ENCODE measurements around the gene MYCBP2.
"Not testable (repeated sequence)": the region's sequence is repeated elsewhere in the genome, so short reads cannot be mapped to it uniquely, and the experiment has no call there.

The MYCBP2 gene

DNA sequence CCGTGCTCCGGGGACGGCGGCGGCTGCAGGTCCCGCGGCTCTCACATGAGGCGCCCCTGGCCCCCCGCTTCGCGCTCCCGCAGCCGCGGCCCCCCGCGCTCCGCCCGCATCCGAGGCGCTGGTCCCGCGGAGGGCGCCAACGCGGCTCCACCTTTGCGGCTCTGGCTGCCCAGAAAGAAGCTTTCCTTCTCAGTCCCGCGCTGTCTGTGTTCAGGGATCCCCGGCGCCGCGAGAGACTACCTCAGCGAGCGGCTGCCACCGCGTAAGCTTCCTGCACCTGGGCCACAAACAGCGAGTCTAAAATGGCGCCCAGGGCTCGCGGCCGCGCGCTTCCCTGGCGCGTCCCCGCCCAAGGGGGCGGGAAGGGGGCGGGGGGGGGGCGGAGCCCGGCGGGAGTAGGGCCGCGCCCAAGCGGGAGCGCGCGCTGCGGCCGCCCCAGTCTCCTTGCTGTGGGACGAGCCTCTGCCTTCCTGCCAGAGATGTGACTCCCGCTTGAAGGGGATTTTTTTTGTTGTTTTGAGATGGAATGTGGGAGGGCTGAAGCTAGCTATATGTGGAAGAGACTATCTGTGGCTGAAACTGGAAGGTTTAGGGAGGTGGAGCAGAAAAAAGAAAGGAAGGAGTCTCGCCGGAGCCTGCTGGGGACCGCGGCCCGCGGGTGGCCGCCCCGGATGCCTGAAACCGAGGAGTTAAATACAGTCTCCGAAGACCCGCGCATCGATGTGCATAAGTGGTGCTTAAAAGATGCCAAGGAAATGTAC, 299.9 kb downstream of the MYCBP2 start, which contains the start of gene FBXL3:
TSS of gene FBXL3 (minus strand) at position 299 of the 761 bp plus-strand sequence. CDS start 5,299 bp downstream, outside the sequence.
- peak; percentile 88 for DNase-seq

DNA sequence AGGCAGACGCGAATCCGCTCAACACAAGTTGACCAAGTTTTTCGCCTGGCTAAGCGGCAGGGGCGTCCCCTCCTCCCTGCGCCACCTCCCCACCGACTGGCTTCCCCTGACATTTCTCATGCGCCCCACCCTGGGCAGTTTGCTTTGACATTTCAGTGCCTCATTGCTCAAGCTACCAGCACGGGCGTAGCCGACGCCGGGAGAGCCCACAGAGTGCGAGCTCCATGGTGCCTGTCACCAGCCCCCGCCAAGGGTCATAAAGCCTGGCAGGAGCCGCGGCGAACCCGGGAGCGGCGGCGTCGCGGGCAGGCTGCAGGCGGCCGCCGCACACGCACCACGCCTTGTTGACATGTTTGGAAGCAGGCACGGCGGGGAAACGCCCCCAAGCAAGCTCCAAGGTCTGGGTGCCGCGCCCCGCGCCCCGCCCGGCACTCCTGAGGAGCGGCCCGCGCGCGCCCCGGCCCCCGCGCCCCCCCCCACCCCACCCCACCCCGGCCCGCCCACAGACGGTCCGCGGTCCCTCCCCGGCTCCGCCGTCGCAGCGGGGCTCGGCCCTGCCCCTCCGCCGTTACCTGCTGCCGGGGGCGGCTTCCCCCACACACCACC, 300.5 kb downstream of the MYCBP2 start:
- peak; percentile 84 for DNase-seq

DNA sequence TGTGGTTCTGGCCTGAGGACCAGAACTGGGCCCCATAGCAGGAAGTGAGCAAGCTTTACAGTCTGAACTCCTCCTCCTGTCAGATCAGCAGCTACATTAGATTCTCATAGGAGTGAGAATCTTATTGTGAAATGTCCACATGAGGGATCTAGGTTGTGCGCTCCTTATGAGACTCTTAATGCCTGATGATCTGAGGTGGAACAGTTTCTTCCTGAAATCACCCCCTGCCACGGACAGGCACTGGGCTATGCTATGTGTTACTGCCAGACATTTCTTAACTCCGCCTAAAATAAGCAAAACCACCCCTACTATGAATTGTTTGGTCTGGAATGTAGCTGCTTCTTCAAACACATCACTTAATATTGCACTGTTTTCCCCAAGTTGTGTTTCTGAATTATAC, 304.6 kb downstream of the MYCBP2 start:
- DNase-seq: no peak

DNA sequence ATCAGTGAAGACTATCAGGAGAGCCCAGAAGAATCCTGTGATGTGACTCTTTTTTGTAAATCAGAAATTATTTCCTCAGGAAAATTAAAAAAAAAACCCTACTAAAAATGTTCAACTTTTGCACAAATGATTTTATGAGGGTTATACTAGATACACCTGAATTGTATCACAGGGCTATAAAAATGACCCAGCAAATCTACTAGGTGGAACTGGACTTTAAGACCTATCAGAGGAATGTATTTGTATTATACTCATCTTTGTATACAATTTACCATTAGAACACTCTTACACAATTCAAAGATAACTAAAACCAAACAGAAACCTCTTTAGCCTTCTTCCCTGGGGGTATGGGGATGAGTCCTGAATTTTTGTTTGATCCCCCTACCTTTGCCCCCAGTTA, 307.1 kb downstream of the MYCBP2 start:
- DNase-seq: no peak

DNA sequence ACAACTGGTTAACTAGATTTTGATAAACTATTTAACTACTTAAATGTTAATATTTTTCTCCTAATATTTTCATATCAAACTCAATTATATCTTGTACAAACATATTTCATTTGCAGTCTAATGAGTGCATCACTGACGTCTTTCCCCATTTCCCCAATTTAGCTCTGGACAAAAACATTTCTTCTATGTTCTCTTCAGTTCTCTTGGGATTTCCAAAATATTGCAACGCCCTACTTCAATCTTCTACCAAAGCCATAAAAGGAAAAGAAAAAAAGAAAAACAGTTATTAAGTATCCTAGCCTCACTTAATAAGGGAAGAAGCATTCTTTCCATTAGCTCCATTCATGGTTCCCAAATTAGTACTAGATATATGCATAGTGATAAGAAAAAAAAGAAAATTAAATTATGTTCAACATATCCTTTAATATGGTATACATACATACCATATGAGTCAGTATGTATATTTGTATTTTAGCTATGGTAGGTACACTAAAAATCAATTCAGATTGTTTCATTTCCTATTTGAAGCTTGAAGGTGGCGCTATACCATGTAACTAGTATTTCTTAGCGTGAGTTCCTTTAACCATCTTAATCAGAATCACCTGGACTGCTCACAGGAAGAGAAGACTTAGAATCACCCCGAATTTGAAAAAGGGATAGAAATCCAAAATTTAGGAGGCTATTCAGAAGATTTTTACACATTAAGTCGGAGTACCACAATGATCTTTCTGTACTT, 309.8 kb downstream of the MYCBP2 start:
- DNase-seq: no peak

DNA sequence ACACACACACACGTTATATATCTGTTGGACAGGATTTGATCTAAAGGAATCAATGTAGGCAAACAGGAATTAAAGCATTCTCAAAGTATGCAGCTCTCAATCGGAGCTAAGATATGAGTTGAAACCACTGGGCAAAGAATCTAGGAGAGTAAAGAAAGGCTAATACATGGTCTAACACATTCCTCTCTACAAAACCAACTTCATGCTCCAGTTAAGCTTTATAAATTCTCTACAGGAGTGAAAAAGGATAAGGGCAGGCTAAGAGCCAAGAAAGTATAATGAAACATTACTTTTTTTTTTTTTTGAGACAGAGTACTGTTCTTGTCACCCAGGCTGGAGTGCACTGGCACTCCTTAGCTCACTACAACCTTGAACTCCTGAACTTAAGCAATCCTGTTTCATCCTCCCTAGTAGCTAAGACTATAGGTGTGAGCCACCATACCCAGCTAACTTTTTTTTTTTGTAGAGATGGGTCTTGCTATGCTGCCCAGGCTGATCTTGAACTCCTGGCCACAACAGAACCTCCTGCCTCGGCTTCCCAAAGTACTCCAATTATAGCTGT, 310.6 kb downstream of the MYCBP2 start:
- no peak for DNase-seq

DNA sequence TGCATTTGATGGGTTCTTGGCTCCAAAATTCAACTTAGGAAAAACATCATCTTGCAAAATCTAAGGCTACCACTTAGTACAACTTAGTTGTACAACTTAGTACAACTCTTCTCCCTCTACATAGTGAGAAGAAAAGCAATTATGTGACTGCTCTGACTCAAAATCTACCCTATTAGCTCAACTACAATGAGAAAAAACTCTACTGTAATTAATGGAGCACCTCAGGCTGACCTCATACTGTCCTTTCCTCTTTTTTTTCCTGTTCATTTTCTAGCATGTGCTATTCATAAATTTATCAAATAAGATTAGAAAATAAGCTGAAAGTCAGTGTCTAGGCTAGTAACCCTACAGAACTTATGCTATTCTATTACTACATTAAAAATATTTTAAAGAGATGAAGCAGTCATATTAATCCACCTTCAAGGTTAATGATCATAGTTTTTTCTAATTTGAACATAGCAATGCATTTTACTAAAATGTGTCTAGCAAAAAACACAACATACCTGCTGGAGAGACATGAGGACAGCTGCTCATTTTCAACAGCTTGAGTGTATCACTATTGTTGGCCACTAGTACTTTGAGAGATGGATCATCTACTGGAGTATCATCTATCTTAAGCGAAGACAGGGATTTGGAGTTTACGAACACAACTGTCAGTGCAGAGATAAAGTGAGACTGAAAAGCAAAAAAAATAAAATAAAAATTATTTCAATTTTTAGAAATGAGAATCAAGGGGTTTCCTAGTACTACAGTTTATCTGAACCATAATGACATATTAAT, 311.8 kb downstream of the MYCBP2 start:
- no peak for DNase-seq

DNA sequence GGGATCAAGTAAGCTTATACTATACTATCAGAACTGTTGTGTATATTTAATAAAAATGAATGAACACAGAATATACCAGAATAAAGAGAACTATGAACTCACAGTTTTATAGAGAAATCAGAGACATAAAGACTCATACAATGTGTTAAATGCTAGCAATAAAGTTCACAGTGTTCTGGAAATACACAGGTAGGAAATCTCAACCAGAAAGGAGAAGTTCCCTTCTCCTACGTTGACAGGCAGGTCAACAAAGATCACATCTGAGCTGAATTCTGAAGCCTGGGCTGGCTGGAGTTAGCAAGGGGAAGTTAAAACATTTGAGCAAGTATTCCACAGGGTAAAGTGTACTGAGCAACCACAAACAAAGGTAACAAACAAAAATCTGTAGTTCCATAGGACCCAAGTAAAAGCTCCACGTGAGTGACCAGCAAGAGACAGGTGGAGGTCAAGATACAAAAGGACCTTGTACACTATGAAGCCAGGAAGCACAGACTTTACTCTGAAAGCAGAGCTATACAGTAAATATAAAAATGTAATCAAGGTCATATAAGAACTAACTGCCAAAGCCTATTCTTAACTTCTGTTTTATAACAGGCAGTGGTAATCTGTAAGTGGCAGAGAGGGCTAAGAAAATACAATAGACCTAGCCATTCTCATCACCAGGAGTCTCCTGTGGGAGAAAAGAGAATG, 312.9 kb downstream of the MYCBP2 start:
- DNase-seq: no peak

DNA sequence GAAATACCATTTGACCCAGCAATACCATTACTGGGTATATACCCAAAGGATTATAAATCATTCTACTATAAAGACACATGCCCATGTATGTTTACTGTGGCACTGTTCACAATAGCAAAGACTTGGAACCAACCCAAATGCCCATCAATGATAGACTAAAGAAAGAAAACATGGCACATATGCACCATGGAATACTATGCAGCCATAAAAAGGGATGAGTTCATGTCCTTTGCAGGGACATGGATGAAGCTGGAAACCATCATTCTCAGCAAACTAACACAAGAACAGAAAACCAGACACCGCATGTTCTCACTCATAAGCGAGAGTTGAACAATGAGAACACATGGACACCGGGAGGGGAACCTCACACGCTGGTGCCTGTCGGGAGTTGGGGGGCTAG, 317.2 kb downstream of the MYCBP2 start:
- not testable (repeated sequence) for DNase-seq

DNA sequence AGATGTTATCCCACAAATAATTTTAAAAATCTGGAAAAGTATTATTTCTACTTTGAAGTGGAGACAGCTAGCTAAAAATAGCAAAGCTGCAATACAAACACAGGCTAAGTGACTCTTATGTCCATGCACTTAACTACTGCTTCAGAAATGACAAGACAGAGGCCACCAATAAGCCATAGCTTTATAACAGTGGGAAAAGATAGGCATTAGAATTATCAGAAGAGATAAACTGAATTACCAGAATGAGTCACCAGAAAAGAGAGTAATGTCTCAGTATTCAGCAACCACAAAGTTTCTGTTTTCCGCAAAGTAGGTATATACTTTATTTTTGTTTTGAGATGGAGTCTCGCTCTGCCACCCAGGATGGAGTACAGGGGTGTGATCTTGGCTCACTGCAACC, 317.9 kb downstream of the MYCBP2 start:
- no peak for DNase-seq

DNA sequence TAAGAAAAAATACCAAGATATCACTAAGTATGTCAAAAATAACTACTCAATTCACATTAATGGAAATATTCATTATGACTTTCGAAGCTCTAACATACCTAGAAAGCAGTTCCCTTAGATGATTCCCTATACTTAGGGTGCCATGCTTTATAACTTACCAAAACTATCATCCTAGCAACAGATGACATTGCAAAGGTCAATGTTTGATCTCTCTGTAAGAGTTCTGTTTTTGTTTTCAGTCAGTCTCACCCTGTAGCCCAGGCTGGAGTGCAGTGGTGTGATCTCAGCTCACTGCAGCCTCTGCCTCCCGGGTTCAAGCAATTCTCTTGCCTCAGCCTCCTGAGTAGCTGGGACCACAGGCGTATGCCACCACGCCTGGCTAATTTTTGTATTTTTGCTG, 318.6 kb downstream of the MYCBP2 start:
- DNase-seq: not testable (repeated sequence)

DNA sequence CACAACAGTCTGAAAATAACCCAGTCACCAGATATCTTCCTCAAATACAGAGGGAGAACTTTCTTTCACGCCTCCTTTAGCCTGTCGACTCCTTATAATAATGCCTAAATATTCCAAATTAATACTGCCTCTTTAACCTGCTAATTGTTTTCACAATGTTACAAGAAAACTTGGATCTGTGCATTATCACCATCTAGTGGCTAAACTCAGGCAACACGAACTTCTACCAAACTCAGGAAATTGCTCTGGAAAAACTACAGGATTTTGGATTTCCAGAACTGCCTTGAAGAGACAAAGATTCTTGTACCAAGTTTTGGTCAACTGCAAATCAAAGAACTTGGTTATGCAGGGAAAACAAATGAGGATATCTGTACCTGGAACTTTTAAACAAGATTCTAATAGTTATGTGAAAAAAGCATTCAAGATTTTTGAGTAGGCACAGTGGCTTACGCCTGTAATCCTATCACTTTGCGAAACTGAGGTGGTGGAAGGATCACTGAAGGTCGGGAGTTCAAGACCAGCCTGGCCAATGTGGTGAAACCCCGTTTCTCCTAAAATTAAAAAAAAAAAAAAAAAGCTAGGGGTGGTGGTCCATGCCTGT, 324.2 kb downstream of the MYCBP2 start:
- DNase-seq: peak; percentile 26

DNA sequence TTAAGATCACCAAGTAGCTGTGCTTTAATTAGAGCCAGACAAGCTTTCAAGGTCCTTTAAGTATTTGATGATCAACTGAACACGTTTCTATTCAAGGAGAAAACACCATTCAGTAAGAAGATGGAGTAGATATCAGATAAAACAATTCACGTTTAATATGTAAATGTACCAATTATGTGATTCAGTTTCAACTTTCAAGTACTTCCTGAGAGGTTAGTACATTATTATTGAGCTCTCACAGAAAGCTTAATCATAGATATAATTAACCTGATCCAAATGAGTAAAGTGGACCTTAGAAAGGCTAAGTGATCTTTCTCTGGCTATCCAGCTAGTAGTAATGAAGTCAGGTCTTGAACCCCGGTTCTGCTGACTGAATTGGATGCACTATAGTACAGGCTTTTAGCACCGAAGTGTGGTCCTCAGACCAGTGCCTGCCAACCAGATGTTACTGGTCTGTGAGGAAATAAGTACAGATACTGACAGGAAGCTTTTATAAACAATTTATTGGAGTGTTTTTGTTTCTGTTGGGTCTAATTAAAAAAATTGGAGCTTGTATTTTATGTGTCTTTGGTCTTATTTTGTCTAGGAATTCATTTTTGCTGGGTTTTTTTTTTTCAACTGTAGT, 324.8 kb downstream of the MYCBP2 start:
- DNase-seq: no peak

DNA sequence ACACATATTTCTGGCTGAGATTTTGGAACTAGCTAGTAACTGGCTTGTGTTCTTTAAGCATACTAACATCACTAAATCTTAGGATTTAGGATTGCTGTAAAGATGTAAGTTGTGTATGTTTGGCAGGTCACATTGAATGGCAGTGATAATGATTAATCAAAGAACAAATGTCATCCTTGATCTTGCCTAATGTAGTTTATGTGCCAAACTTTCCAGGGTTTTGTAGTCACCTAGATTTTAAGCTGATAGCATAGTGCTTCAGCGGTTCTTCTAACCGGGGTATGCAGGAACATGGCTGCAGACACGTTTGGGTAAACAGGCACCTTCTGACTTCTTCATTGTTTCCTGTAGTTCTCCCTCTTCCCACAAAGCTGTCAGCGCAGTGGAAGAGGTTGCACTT, 325.4 kb downstream of the MYCBP2 start:
- DNase-seq: no peak

DNA sequence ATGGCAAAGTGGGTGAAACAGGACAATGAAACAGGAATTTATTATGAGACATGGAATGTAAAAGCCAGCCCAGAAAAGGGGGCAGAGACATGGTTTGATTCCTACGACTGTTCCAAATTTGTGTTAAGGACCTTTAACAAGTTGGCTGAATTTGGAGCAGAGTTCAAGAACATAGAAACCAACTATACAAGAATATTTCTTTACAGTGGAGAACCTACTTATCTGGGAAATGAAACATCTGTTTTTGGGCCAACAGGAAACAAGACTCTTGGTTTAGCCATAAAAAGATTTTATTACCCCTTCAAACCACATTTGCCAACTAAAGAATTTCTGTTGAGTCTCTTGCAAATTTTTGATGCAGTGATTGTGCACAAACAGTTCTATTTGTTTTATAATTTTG, 326.4 kb downstream of the MYCBP2 start:
- no peak for DNase-seq

All from CD4-positive, alpha-beta T cell treated with Interleukin-10 for 1 hour (primary cell).